IPS DF 4.7 (cell line): ENCODE data around the gene TRHDE.
"Not testable (repeated sequence)": the region's sequence is repeated elsewhere in the genome, so short reads cannot be mapped to it uniquely, and the experiment has no call there.

ENCODE experiments used
- DNase-seq: peaks from one replicate; pipeline ENCODE4 v3.0.0-alpha.2; 2013; ENCODE audit warnings: low spot score; ENCODE audit errors: extremely low read depth

The TRHDE gene

GRCh38 chr12:72510772-72511171, 238.6 kb downstream of the TRHDE start:
- DNase-seq = no peak

- DNase-seq = no peak
Observed at GRCh38 chr12:72511498-72511897, 239.3 kb downstream of the TRHDE start.

GRCh38 chr12:72511906-72512305, 239.7 kb downstream of the TRHDE start:
- DNase-seq = no peak

- not testable (repeated sequence) for DNase-seq
Observed at GRCh38 chr12:72520044-72520678, 248.0 kb downstream of the TRHDE start.

GRCh38 chr12:72521326-72521725, 249.2 kb downstream of the TRHDE start:
- DNase-seq = no peak

GRCh38 chr12:72522411-72522810, 250.2 kb downstream of the TRHDE start:
- DNase-seq = no peak

GRCh38 chr12:72523754-72524153, 251.6 kb downstream of the TRHDE start:
- DNase-seq = no peak

- no peak for DNase-seq
Observed at GRCh38 chr12:72535212-72535990, 263.2 kb downstream of the TRHDE start.

GRCh38 chr12:72540811-72541210, 268.6 kb downstream of the TRHDE start:
- no peak for DNase-seq

- DNase-seq = no peak
Observed at GRCh38 chr12:72543777-72544467, 271.8 kb downstream of the TRHDE start.

GRCh38 chr12:72546106-72546505, 273.9 kb downstream of the TRHDE start:
- DNase-seq = no peak

- no peak for DNase-seq
Observed at GRCh38 chr12:72547573-72547972, 275.4 kb downstream of the TRHDE start.

GRCh38 chr12:72549184-72549583, 277.0 kb downstream of the TRHDE start:
- no peak for DNase-seq

GRCh38 chr12:72560003-72560769, 288.0 kb downstream of the TRHDE start:
- no peak for DNase-seq

- peak; percentile 49 for DNase-seq
Observed at GRCh38 chr12:72570601-72571000, 298.4 kb downstream of the TRHDE start.

- DNase-seq = no peak
Observed at GRCh38 chr12:72574138-72574537, 302.0 kb downstream of the TRHDE start.

GRCh38 chr12:72578327-72578726, 306.2 kb downstream of the TRHDE start:
- DNase-seq = no peak

- DNase-seq = no peak
Observed at GRCh38 chr12:72586456-72586855, 314.3 kb downstream of the TRHDE start.

GRCh38 chr12:72602581-72602980, 330.4 kb downstream of the TRHDE start:
- DNase-seq = no peak

GRCh38 chr12:72605975-72606374, 333.8 kb downstream of the TRHDE start:
- no peak for DNase-seq

- no peak for DNase-seq
Observed at GRCh38 chr12:72610342-72610741, 338.2 kb downstream of the TRHDE start.
